RPMI8226 (cell line): Measurements from ENCODE around the gene ZNF513.
A peak's percentile ranks its signal among the peaks of the same experiment; 100 is the strongest.
"Not testable (repeated sequence)": the region's sequence is repeated elsewhere in the genome, so short reads cannot be mapped to it uniquely, and the experiment has no call there.

Experiments
- DNase-seq: peaks from one replicate; pipeline ENCODE4 v3.0.0-alpha.2; 2015

ZNF513 gene, protein sequence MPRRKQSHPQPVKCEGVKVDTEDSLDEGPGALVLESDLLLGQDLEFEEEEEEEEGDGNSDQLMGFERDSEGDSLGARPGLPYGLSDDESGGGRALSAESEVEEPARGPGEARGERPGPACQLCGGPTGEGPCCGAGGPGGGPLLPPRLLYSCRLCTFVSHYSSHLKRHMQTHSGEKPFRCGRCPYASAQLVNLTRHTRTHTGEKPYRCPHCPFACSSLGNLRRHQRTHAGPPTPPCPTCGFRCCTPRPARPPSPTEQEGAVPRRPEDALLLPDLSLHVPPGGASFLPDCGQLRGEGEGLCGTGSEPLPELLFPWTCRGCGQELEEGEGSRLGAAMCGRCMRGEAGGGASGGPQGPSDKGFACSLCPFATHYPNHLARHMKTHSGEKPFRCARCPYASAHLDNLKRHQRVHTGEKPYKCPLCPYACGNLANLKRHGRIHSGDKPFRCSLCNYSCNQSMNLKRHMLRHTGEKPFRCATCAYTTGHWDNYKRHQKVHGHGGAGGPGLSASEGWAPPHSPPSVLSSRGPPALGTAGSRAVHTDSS

GRCh38 chr2:27380626-27381545, at the start of gene ZNF513:
Gene ZNF513, minus strand, starts transcription at chr2:27380734. Its CDS starts 208 bp downstream, at chr2:27380526.
- DNase-seq: peak; percentile 90

GRCh38 chr2:27428978-27429541, 48.5 kb upstream of the ZNF513 start:
- peak; percentile 90 for DNase-seq

GRCh38 chr2:27428213-27428977, 47.9 kb upstream of the ZNF513 start, which contains the start of gene NRBP1:
Gene NRBP1, plus strand, starts transcription at chr2:27428631. Its CDS starts 4,643 bp downstream, at chr2:27433274.
- peak; percentile 98 for DNase-seq

DNA sequence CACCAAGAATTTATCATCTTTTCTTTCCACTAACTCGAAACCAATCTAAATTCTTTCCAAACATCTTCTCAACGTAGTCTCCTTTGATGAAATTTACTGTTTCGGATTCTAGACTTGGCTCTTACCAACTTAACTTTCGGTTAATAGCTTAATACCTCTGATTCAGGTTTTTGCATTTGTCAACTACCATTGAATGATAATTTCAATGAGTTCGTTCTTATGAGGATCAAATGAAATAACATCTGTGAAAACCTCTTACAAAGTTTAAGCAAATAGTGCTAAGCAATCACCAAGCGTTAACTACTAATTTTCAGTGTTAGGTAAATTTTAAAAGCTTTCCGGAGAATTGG, 47.3 kb upstream of the ZNF513 start:
- DNase-seq: no peak

GRCh38 chr2:27425039-27425438, 44.5 kb upstream of the ZNF513 start:
- DNase-seq: not testable (repeated sequence)

- no peak for DNase-seq
Measured at GRCh38 chr2:27422958-27423357, 42.4 kb upstream of the ZNF513 start.

DNA sequence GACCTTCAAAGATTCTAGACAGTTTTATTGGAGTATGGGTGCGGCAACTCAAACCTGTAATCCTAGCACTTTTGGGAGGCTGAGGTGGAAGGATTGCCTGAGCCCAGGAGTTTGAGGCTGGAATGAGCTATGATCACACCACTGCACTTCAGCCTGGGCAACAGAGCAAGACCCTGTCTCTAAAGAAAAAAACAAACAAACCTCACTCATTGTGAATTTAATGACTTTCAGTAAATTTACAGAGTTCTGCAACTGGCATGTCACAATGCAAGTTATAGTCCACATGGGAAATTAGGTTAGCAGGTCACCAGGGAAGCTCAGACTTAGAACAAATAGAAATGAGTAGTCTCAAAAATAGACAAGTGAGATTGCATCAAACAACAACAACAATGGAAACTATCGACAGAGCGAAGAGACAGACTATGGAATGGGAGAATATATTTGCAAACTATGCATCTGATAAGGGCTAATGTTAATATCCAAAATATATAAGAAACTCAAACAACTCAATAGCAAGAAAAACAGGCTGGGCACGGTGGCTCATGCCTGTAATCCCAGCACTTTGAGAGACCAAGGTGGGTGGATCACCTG, 41.2 kb upstream of the ZNF513 start:
- DNase-seq: no peak

DNA sequence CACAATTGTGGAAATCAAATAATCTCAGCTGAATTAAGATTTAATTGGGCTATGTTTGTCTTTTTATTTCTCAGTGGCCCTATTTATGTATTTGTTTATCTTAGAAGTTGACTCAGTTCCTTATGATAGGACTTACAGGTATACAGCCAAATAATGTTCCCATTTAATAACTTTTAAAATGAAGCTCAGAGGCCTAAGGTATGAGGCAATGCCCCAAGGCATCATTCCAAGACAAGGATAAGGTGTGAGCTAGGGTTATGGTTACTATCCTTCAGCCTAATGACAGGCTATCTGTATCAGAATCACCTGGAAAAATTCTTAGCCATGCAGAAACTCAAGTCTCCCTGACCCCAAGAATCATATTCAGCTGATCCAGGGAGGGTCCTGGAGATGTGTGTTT, 40.5 kb upstream of the ZNF513 start:
- DNase-seq: no peak

DNA sequence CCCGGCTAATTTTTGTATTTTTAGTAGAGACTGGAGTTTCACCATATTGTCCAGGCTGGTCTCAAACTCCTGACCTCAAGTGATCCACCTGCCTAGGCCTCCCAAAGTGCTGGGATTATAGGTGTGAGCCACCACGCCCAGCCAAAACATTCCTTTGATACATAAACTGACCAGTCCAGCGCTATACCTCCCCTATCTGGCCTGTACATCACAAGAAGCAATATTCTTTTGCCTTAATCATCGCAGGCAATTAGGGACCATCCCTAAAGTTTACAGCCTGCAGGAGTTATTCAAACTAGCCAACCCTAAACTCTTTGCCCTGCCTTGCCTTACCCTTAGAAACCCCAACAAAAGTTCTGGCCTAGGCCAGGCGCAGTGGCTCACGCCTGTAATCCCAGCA, 35.6 kb upstream of the ZNF513 start:
- DNase-seq: no peak

DNA sequence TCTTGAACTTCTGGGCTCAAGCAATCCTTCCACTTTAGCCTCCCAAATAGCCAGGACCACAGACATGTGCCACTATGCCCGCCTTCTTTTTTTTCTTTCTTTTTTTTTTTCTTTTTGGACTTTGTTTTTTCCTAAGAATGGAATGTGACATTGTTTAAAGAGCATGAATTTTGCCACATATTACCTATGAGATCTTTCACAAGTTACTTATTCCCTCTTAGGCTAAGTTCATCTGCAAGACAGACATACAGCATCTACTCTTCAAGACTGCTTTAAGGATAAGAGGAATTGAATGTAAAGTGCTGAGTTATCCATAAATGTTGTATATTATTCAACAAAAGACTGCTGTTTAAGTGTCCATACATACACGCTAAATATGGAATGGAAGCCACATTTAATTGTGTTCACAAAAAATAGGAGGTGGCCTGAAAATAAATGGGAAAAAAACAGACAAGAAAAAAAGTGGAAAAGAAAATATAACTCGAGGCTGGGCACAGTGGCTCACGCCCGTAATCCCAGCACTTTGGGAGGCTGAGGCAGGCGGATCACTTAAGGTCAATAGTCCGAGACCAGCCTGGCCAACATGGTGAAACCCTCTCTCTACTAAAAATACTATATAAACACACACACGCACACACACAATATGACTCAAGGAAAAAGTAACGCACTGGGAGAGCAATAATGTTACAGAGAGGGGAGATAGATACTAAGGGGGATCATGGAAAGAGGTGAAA, 32.1 kb upstream of the ZNF513 start:
- no peak for DNase-seq

- peak; percentile 97 for DNase-seq
Measured at GRCh38 chr2:27409321-27410073, 29.0 kb upstream of the ZNF513 start, which contains the start of gene PPM1G. Gene PPM1G, minus strand, starts transcription at chr2:27409591. Its CDS starts 169 bp downstream, at chr2:27409422.

DNA sequence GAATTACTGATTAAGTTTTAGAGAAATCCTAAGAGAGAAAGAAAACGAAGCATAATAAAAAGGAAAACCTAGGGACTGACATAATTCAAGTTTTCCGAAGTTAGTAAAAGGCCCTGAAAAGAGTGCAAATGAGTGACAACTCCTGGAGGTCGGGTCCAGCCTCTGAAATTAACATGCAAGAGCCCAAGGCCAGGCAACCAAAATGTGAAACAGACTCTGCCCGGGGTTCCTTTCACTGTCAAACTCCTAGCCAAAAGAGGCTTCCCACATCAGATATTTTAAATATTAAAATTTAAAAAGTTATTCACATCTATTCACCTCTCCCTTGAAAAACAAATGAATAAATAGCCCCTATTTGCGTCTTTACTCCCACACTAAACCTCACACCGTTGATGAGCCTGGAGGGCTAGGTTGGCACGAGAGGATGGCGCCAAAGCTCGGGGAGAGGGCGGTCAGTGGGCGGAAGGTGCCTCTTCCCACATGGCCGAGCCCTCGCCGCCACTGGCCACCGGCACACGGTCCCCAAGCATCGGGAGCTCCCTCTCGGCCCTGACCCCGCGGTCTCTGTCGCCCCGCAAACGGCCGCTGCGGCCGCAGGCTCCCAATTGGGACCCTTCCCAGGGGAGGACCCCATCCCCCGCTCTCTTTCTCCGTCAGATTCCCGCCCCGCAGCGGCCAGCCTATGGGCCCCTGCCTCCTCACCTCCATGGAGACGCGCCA, 28.2 kb upstream of the ZNF513 start:
- peak; percentile 39 for DNase-seq

GRCh38 chr2:27407798-27408491, 27.4 kb upstream of the ZNF513 start:
- no peak for DNase-seq

DNA sequence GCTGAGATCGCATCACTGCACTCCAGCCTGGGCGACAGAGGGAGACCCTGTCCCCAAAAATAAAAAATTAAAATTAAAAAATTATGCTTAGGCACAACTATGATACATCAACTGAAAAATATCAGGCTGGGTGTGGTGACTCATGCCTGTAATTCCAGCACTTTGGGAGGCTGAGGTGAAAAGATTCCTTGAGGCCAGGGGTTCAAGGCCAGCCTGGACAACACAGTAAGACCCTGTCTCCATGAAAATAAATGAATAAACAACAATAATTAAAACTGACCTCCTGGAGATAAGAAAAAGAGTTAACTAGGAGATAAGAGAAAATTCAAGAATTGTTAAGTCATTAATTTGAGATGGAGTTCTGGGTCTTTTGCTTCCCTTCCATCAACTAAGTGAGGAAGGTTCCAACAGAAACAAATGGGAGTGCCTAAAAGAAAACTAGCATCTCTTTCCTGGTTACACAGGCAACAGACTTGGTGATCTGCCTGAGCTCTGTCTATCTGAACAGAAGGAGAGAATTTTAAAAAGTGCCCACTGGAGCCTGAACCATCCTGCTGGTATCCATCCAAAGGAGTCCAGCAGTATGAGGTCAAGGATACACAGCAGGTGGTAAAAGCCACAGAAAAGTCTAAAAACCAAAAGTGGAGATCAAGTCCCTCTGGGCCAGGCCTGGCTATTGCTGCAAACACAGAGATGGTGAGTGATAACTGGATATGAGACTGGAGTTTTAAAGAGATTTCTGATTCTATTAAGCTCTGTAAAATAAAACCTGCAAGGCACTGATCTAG, 20.0 kb upstream of the ZNF513 start:
- DNase-seq: no peak

GRCh38 chr2:27398962-27399361, 18.4 kb upstream of the ZNF513 start:
- no peak for DNase-seq

GRCh38 chr2:27393225-27393624, 12.7 kb upstream of the ZNF513 start:
- no peak for DNase-seq

DNA sequence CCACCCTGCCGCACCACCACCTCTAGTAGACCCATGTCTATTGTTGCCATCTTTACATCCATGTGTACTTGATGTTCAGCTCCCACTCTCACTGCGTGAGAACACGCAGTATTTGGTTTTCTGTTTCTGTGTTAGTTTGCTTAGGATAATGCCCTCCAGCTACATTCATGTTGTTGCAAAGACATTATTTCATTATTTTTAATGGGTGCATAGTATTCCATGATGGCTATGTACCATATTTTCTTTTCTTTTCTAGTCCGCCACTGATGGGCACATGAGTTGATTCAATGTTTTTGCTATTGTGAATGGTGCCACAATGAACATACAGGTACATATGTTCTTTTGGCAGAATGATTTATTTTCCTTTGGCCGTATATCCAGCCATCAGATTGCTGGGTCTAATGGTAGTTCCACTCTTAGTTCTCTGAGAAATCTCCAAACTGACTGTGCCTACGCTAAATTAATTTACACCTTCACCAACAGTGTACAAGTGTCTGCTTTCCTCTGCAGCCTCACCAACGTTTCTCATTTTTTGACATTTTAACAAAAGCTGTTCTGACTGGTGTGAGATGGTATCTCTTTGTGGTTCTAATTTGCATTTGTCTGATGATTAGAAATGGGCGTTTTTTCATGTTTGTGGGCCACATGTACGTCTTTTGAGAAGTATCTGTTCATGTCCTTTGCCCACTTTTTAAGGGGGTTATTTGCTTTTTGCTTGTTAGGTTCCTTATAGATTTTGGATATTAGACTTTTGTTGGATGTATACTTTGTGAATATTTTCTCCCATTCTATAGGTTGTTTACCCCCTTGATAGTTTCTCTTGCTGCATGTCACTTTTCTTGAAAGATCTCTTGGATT, 10.5 kb upstream of the ZNF513 start:
- no peak for DNase-seq
